MM.1S (cell line): Measurements from ENCODE around the gene MUC16.

ENCODE experiments used
- CTCF ChIP-seq: fragments of 300-600 bp; sonication (generic); IDR thresholded peaks from 2 replicates; pipeline ENCODE4 v1.5.1; 2016; ENCODE audit warnings: antibody characterized with exemption, low read length, mixed read lengths
- EZH2 ChIP-seq: fragments of 300-600 bp; sonication (generic); optimal IDR thresholded peaks from 2 replicates; pipeline ENCODE3; 2017; ENCODE audit warnings: low read depth, mild to moderate bottlenecking, antibody characterized with exemption, low read length, mixed read lengths

- TF ChIP-seq CTCF: no peak
- TF ChIP-seq EZH2: no peak
These were observed 23.9 kb downstream of the MUC16 start for GRCh38 chr19:8986296-8986695.
